BE2C (cell line): ENCODE results near the gene CSMD2.

Source experiments
- DNase-seq: peaks from one replicate; pipeline ENCODE4 v3.0.0-alpha.2; 2020
- H3K27me3 ChIP-seq: fragments of 250-450 bp; sonication (Bioruptor Pico); 2 replicates; pipeline ENCODE4 v1.5.1; 2020; ENCODE audit warnings: mild to moderate bottlenecking
- H3K36me3 ChIP-seq: fragments of 250-450 bp; sonication (Bioruptor Pico); 2 replicates; pipeline ENCODE4 v1.5.1; 2020; ENCODE audit warnings: mild to moderate bottlenecking
- H3K4me1 ChIP-seq: fragments of 250-450 bp; sonication (Bioruptor Pico); 2 replicates; pipeline ENCODE4 v1.5.1; 2020
- H3K4me3 ChIP-seq: 2 replicates; pipeline ENCODE4 v1.5.1; 2011; ENCODE audit warnings: low read depth, low read length
- H3K9me3 ChIP-seq: fragments of 250-450 bp; sonication (Bioruptor Pico); 2 replicates; pipeline ENCODE4 v1.5.1; 2020
- CTCF ChIP-seq: IDR thresholded peaks from 2 replicates; pipeline ENCODE4 v1.5.1; 2012; ENCODE audit warnings: mild to moderate bottlenecking, low read depth, low read length

CSMD2 gene

GRCh38 chr1:33697816-33698215 lies 467.2 kb downstream of the CSMD2 start:
- Histone ChIP-seq H3K4me1 (no peaks in the 10 kb centered on the region), H3K27me3 (no peaks in the 10 kb centered on the region), H3K9me3 (no peaks in the 10 kb centered on the region), H3K4me3 (no peak overlapping the region), H3K36me3 (no peaks in the 10 kb centered on the region)
- TF ChIP-seq CTCF, result no peak
- DNase-seq, result no peak

GRCh38 chr1:33696962-33697361 lies 468.1 kb downstream of the CSMD2 start:
- DNase-seq, result no peak
- no peaks in the 10 kb centered on the region for H3K4me1 ChIP-seq
- no peak for TF ChIP-seq CTCF
- H3K36me3 ChIP-seq, result no peaks in the 10 kb centered on the region
- H3K27me3 ChIP-seq, result no peaks in the 10 kb centered on the region
- H3K9me3 ChIP-seq, result no peaks in the 10 kb centered on the region
- H3K4me3 ChIP-seq, result no peak overlapping the region

- Histone ChIP-seq H3K27me3 (no peaks in the 10 kb centered on the region), H3K4me1 (no peaks in the 10 kb centered on the region), H3K36me3 (no peaks in the 10 kb centered on the region), H3K9me3 (no peaks in the 10 kb centered on the region), H3K4me3 (no peak overlapping the region)
- DNase-seq, result no peak
- no peak for TF ChIP-seq CTCF
Measured at GRCh38 chr1:33696311-33696710, 468.7 kb downstream of the CSMD2 start.

- Histone ChIP-seq H3K36me3 (no peaks in the 10 kb centered on the region), H3K4me1 (no peaks in the 10 kb centered on the region), H3K27me3 (no peaks in the 10 kb centered on the region), H3K4me3 (no peak overlapping the region), H3K9me3 (no peaks in the 10 kb centered on the region)
- no peak for TF ChIP-seq CTCF
- DNase-seq, result no peak
Measured at GRCh38 chr1:33692206-33693188, 472.5 kb downstream of the CSMD2 start.

GRCh38 chr1:33687000-33687399 lies 478.0 kb downstream of the CSMD2 start:
- TF ChIP-seq CTCF, result no peak
- Histone ChIP-seq H3K4me1 (no peaks in the 10 kb centered on the region), H3K9me3 (no peaks in the 10 kb centered on the region), H3K36me3 (no peaks in the 10 kb centered on the region), H3K27me3 (no peaks in the 10 kb centered on the region), H3K4me3 (no peak overlapping the region)
- DNase-seq, result no peak

- no peak for TF ChIP-seq CTCF
- Histone ChIP-seq H3K27me3 (no peaks in the 10 kb centered on the region), H3K36me3 (no peaks in the 10 kb centered on the region), H3K4me1 (no peaks in the 10 kb centered on the region), H3K9me3 (no peaks in the 10 kb centered on the region), H3K4me3 (no peak overlapping the region)
- DNase-seq, result no peak
Measured at GRCh38 chr1:33686551-33686950, 478.5 kb downstream of the CSMD2 start.
